C4-2B (cell line): Measurements from ENCODE around the gene PPP1R7.

Source experiments
- H3K27ac ChIP-seq: fragments of 450-650 bp; 2 replicates; pipeline ENCODE4 v1.5.1; 2017
- ZFX ChIP-seq: fragments of 450-650 bp; IDR thresholded peaks from 2 replicates; pipeline ENCODE4 v1.6.1; 2017
- TF ChIP-seq, protein P1 (sequence below): fragments of 450-650 bp; conservative IDR thresholded peaks from 2 replicates; pipeline ENCODE4 v1.5.1; 2017; ENCODE audit warnings: mild to moderate bottlenecking

Gene PPP1R7

DNA sequence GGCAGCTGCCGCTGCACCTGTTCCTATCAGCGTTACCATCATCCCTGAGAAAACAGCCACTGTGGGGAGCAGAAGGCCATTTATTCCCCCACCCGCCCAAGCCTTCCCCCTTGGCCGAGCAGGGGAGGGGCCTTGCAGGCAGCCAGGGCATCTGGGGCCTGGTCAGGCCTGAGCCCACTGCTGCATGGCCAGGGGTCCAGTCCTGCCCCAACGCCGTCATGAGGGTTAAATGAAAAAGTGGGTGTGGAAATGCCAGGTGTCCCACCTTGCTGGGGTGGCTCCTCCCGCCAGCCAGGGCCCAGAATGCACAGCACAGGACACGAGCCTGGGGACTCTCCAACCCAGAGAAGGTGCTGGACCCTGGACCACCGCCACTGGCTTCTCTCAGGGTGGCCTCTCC lies 52.4 kb downstream of the PPP1R7 start:
- H3K27ac ChIP-seq = no peak overlapping the region
- TF ChIP-seq ZFX = no peak
- TF ChIP-seq, protein P1, sequence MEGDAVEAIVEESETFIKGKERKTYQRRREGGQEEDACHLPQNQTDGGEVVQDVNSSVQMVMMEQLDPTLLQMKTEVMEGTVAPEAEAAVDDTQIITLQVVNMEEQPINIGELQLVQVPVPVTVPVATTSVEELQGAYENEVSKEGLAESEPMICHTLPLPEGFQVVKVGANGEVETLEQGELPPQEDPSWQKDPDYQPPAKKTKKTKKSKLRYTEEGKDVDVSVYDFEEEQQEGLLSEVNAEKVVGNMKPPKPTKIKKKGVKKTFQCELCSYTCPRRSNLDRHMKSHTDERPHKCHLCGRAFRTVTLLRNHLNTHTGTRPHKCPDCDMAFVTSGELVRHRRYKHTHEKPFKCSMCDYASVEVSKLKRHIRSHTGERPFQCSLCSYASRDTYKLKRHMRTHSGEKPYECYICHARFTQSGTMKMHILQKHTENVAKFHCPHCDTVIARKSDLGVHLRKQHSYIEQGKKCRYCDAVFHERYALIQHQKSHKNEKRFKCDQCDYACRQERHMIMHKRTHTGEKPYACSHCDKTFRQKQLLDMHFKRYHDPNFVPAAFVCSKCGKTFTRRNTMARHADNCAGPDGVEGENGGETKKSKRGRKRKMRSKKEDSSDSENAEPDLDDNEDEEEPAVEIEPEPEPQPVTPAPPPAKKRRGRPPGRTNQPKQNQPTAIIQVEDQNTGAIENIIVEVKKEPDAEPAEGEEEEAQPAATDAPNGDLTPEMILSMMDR = no peak

DNA sequence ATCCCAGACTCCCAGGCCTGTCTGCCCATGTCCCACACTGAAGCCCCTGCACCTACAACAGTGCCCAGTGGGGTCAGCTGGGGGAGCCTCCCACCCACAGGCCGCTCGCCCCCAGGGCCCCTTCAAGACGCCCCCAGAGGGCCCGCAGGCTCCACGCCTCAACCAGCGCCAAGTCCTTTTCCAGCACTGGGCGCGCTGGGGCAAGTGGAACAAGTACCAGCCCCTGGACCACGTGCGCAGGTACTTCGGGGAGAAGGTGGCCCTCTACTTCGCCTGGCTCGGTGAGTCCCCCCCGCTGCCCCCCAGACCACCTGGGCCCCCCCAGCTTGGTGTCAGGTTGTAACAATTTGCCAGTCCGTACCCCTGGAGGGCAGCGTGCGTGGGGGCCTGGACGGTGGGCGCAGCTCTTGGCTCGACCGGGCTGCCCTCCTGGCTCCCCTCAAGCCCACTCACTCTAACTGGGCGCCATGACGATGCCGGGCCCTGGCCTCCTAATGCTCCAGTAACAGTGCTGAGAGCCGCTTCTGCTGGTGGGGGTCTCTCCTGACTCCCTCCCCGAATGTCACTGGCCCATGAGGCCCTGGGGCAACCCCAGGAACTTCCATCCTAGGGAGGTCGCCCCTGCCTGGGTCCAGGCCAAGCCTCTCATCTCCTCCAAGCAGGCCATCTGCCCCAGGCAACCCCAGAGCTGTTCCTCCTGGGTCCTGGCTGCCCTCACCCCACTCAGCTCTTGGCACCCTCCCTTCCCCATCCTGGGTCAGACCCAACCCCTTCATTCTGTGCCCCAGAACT lies 53.1 kb downstream of the PPP1R7 start:
- TF ChIP-seq ZFX = no peak
- TF ChIP-seq, protein P1 = no peak
- H3K27ac ChIP-seq = no peak overlapping the region

DNA sequence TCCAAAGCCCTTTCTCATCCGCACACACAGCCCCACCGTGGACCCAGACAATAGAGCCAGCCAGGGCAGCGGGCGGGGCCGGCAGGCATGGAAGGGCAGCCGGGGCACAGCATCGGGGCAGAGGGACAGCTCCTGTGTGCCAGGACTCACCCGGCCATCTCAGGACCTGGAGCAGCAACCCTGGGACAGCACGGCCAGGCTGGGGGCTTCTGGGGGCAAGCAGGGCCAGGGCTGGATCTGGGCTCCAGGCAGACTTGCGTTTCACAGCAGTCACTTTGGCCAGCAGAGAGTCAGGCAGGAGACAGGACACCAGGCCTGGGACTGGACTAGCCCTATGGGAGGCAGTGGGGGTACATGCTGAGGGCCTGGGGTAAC lies 53.7 kb downstream of the PPP1R7 start:
- TF ChIP-seq, protein P1 = no peak
- TF ChIP-seq ZFX = no peak
- no peak overlapping the region for H3K27ac ChIP-seq

DNA sequence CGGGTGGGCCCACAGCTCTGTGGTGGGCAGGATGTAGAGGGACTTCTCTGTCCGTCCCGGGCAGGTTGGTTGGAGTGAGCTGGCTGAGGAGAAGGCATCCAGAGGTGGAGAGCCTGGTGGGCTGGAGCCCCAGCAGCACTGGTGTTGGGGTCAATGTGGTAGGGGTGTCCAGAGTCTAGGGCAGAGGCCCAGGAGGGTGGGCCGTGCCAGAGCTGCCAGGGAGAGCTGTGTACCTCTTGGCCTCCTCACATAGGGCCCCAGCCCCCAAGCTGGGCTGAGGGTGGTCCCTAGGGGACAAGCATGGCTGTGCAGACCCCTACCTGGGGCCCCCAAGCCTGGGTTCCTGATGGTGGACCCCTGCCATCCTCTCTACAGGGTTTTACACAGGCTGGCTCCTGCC lies 54.2 kb downstream of the PPP1R7 start:
- no peak overlapping the region for H3K27ac ChIP-seq
- TF ChIP-seq, protein P1 = no peak
- no peak for TF ChIP-seq ZFX

DNA sequence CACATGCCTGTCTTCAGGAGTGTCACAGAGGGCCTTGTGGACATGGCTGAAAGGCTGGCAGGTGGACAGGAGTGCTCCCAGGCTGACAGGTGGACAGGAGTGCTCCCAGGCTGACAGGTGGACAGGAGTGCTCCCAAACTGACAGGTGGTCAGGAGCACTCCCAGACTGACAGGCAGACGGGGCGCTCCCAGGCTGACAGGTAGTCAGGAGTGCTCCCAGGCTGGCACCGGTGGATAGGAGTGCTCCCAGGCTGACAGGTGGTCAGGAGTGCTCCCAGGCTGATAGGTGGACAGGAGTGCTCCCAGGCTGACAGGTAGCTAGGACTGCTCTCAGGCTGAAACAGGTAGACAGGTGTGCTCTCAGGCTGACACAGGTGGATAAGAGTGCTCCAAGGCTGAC lies 54.8 kb downstream of the PPP1R7 start:
- H3K27ac ChIP-seq = no peak overlapping the region
- TF ChIP-seq, protein P1 = no peak
- no peak for TF ChIP-seq ZFX

DNA sequence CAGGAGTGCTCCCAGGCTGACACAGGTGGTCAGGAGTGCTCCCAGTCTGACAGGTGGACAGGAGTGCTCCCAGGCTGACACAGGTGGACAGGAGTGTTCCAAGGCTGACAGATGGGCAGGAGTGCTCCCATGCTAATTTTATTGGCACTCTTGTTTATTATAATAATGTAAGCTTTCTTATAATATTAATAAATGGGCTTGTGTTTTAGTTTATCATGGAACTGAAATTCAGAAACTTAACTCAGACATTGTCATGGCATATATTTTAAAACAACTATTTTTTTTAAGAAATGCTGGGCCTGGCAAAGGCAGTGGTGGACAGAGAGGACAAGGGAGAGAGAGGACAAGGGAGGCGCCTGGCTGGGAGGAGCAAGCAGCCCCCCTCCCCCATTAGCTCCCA lies 56.9 kb downstream of the PPP1R7 start:
- TF ChIP-seq, protein P1 = no peak
- no peak for TF ChIP-seq ZFX
- no peak overlapping the region for H3K27ac ChIP-seq

DNA sequence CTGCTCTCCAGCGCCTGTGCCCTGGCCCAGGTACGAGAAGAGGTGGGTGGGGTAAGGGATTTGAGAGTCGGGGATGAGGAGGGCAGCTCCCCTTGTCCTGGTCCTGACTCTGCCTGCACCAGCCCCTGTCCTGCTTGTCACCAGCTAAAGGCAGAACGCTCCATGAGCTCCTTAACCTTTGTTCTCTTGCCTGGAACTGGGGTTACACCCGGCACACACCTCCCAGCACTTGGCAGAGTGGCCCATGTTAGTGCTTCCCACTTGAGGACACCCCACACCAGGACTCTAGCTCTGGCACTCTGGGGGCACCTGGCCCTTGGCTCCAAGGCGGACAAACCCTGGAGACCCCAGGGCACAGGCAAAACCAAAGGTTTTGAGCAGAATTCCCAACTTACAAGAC lies 57.4 kb downstream of the PPP1R7 start:
- H3K27ac ChIP-seq = no peak overlapping the region
- TF ChIP-seq, protein P1 = no peak
- TF ChIP-seq ZFX = no peak
